Pancreas (tissue), 10 donors: ENCODE measurements around the gene PPFIBP1. TPM values are rescaled to one million over a fixed set of nuclear protein-coding genes. Genes with fewer than 3 reads are reported as not detected.
"Not testable (repeated sequence)": the region's sequence is repeated elsewhere in the genome, so short reads cannot be mapped to it uniquely, and the experiment has no call there.

ENCODE experiments used
- ATAC-seq, 4 donors: fragments of 200-7000 bp; cut with Tn5 transposase; one replicate each; pipeline versions ENCODE4 v1.8.0 to v1.9.1; 2020; ENCODE audit warnings: mild to moderate bottlenecking in 4 of 4, moderate library complexity in 4 of 4
- DNase-seq, 6 donors: peaks; one replicate each; pipeline ENCODE4 v3.0.0-alpha.2; 2020
- FAIRE-seq: peaks from 2 replicates; lab custom pipeline; 2012; peaks lifted over from hg19 to GRCh38; lab: Jason Lieb, UNC
- H3K27ac ChIP-seq, 4 donors: fragments of 200-600 bp; sonication (generic); 1 replicate in 3 of 4; 2 replicates in 1 of 4; pipeline versions ENCODE4 v1.5.0 to v1.8.0; 2020
- H3K27me3 ChIP-seq, 4 donors: fragments of 200-600 bp; one replicate each; pipeline ENCODE4 v1.8.0; 2021
- H3K36me3 ChIP-seq, 3 donors: fragments of 200-600 bp; sonication (generic) in 1 of 3; one replicate each; pipeline versions ENCODE4 v1.5.0 to v1.8.0; 2020 to 2021
- H3K4me1 ChIP-seq, 3 donors: fragments of 200-600 bp; one replicate each; pipeline ENCODE4 v1.8.0; 2021
- H3K4me3 ChIP-seq, 4 donors: fragments of 200-600 bp; sonication (generic) in 2 of 4; one replicate each; pipeline versions ENCODE4 v1.5.0 to v1.8.0; 2020 to 2021
- H3K9me3 ChIP-seq, 4 donors: fragments of 200-600 bp; one replicate each; pipeline ENCODE4 v1.8.0; 2021
- CTCF ChIP-seq, 4 donors: fragments of 200-600 bp; sonication (generic) in 3 of 4; IDR thresholded peaks; one replicate each; pipeline versions ENCODE4 v1.5.0 to v1.8.0; 2021; ENCODE audit warnings: antibody characterized with exemption in 4 of 4
- WGBS, 2 donors: extraction: QIAGEN DNeasy Blood & Tissue Kit; methylation state at CpG; one replicate each; pipeline ENCODE4 v1.1.7; 2013; 5-methylcytosine and 5-hydroxymethylcytosine counted together
- intact Hi-C, 3 donors: fragments of 100-400 bp; cut with DNase I; formaldehyde crosslinking; loops; one replicate each; pipeline versions ENCODE4 v1.11.1 to v1.14.2; 2022
- polyA plus RNA-seq, 2 donors: library from polyadenylated mRNA; stranded (reverse); fragments of 200-250 nt; gene quantifications; one replicate each; pipeline ENCODE4 v1.2.3, GENCODE V29; 2013
- total RNA-seq, 6 donors: library from RNA; stranded (reverse); fragmentation: NEBNext Ultra II Directional in 4 of 6; extraction: Animal tissue kit (Norgen Biotek cat#: 25700) in 4 of 6; gene quantifications; one replicate each; pipeline versions ENCODE4 v1.2.1 to v1.2.4, GENCODE V29; 2021 to 2023
- donor health status: healthy with polysubstance abuse.
- donor health status: DM: no; HTN: no; CAD: no; lungs with moderate emphysema.
- donor health status: DM: no; HTN: no; CAD: no.
- donor health status: control.
- donor health status: control.
- donor health status: Bipolar disorder and iron deficiency.
- donor health status: DM: yes; HTN: yes; CAD: no.
- donor health status: DM: no; HTN: no; CAD: no.
- donor health status: DM: no; HTN: no; CAD: no.
- donor health status: DM: yes; HTN: yes; CAD: no.

PPFIBP1 gene
- total and polyA plus RNA-seq, 8 donors = 12.1 to 50.3 (median 32.9) TPM

- no peaks in the 10 kb centered on the region for H3K4me1 ChIP-seq
- FAIRE-seq (no peak), ATAC-seq (no peak), DNase-seq (no peak)
- intact Hi-C loops = no loop called here
- H3K9me3 ChIP-seq = no peaks in the 10 kb centered on the region
- H3K4me3 ChIP-seq = no peak overlapping the region
- no peak for TF ChIP-seq CTCF (IDR thresholded peaks at IDR 0.05)
- H3K36me3 ChIP-seq = no peaks in the 10 kb centered on the region
- H3K27ac ChIP-seq = no peak overlapping the region
- WGBS, 2 donors = 93 to 94% methylated on average over 4 of the region's 4 CpGs
- no peaks in the 10 kb centered on the region for H3K27me3 ChIP-seq
Observed at GRCh38 chr12:27589419-27589818, 65.4 kb downstream of the PPFIBP1 start.

GRCh38 chr12:27591698-27592097 lies 67.7 kb downstream of the PPFIBP1 start:
- H3K27me3 ChIP-seq, H3K4me1 ChIP-seq, H3K4me3 ChIP-seq, intact Hi-C loops, DNase-seq, H3K27ac ChIP-seq, H3K36me3 ChIP-seq, FAIRE-seq, H3K9me3 ChIP-seq, ATAC-seq: not testable (repeated sequence)
- 98 to 99% methylated on average over 3 of the region's 3 CpGs for WGBS, 2 donors

- Histone ChIP-seq H3K27ac (no peak overlapping the region), H3K9me3 (no peaks in the 10 kb centered on the region), H3K4me1 (no peaks in the 10 kb centered on the region), H3K27me3 (no peaks in the 10 kb centered on the region), H3K4me3 (no peak overlapping the region), H3K36me3 (no peaks in the 10 kb centered on the region)
- ATAC-seq (peak; percentile 64 to 71 (median 66)), FAIRE-seq (no peak), DNase-seq (peak in 3 of 6 donors; percentile 13 to 16 (median 13))
- no peak for TF ChIP-seq CTCF (IDR thresholded peaks at IDR 0.05)
- intact Hi-C loops = no loop called here
- WGBS, 2 donors = 70 to 71% methylated on average over 5 of the region's 5 CpGs
Observed at GRCh38 chr12:27592548-27592947, 68.5 kb downstream of the PPFIBP1 start.

- no peaks in the 10 kb centered on the region for H3K4me1 ChIP-seq
- DNase-seq (no peak), FAIRE-seq (no peak), ATAC-seq (peak in 1 of 4 donors; percentile 10)
- intact Hi-C loops = no loop called here
- no peaks in the 10 kb centered on the region for H3K36me3 ChIP-seq
- no peak overlapping the region for H3K4me3 ChIP-seq
- H3K27me3 ChIP-seq = no peaks in the 10 kb centered on the region
- H3K27ac ChIP-seq = no peak overlapping the region
- no peak for TF ChIP-seq CTCF (IDR thresholded peaks at IDR 0.05)
- 90 to 96% methylated on average over 4 of the region's 4 CpGs for WGBS, 2 donors
- no peaks in the 10 kb centered on the region for H3K9me3 ChIP-seq
Observed at GRCh38 chr12:27593266-27593665, 69.3 kb downstream of the PPFIBP1 start.

GRCh38 chr12:27595231-27595642 lies 71.2 kb downstream of the PPFIBP1 start:
- FAIRE-seq (no peak), ATAC-seq (peak; percentile 18 to 60 (median 37)), DNase-seq (peak in 3 of 6 donors; percentile 20 to 32 (median 29))
- no peaks in the 10 kb centered on the region for H3K9me3 ChIP-seq
- intact Hi-C loops = no loop called here
- TF ChIP-seq CTCF (IDR thresholded peaks at IDR 0.05) = no peak
- 75% methylated on average over 16 of the region's 16 CpGs for WGBS, 2 donors
- no peak overlapping the region for H3K4me3 ChIP-seq
- H3K36me3 ChIP-seq = no peaks in the 10 kb centered on the region
- H3K27ac ChIP-seq = no peak overlapping the region
- H3K27me3 ChIP-seq = no peaks in the 10 kb centered on the region
- H3K4me1 ChIP-seq = no peaks in the 10 kb centered on the region

- H3K9me3 ChIP-seq, intact Hi-C loops, H3K27me3 ChIP-seq, H3K4me3 ChIP-seq, H3K27ac ChIP-seq, H3K36me3 ChIP-seq, ATAC-seq, FAIRE-seq, DNase-seq, H3K4me1 ChIP-seq: not testable (repeated sequence)
- 78 to 86% methylated on average over 1 of the region's 1 CpG for WGBS, 2 donors
Observed at GRCh38 chr12:27598866-27599265, 74.9 kb downstream of the PPFIBP1 start.

- intact Hi-C loops, H3K27ac ChIP-seq: not testable (repeated sequence)
Observed at GRCh38 chr12:27601056-27601828, 77.2 kb downstream of the PPFIBP1 start.

More at GRCh38 chr12:27601056-27601828, 77.2 kb downstream of the PPFIBP1 start:
- FAIRE-seq, H3K36me3 ChIP-seq, H3K4me1 ChIP-seq, H3K27me3 ChIP-seq, H3K4me3 ChIP-seq, H3K9me3 ChIP-seq, DNase-seq: not testable (repeated sequence)
- 55 to 66% methylated on average over 5 of the region's 5 CpGs for WGBS, 2 donors
- ATAC-seq = peak in 3 of 4 donors; percentile 14 to 52 (median 28)
